HL-60/S4 treated with retinoic acid at 250 ng/mL for 4 days and 3 days (cell line): ENCODE measurements around the gene CHCHD1.
"Not testable (repeated sequence)": the region's sequence is repeated elsewhere in the genome, so short reads cannot be mapped to it uniquely, and the experiment has no call there.

ENCODE experiments used
- in situ Hi-C: fragments of 300-500 bp; cut with MboI; formaldehyde crosslinking; loops from 2 replicates; pipeline ENCODE4 v1.7.0; 2022; ENCODE audit warnings: low sequenced_read_pairs

CHCHD1 gene

GRCh38 chr10:73768881-73769280 is 13.0 kb upstream of the CHCHD1 start:
- in situ Hi-C loops = no loop called here

GRCh38 chr10:73769396-73769795 is 12.5 kb upstream of the CHCHD1 start:
- in situ Hi-C loops = no loop called here

GRCh38 chr10:73771722-73772280 is 10.0 kb upstream of the CHCHD1 start:
- in situ Hi-C loops = no loop called here

GRCh38 chr10:73772281-73773151 is 9.3 kb upstream of the CHCHD1 start:
- in situ Hi-C loops = no loop called here

- in situ Hi-C loops = no loop called here
Observed at GRCh38 chr10:73773152-73773879, 8.5 kb upstream of the CHCHD1 start.

GRCh38 chr10:73774637-73775036 is 7.2 kb upstream of the CHCHD1 start:
- in situ Hi-C loops = no loop called here

GRCh38 chr10:73779018-73779417 is 2.8 kb upstream of the CHCHD1 start:
- in situ Hi-C loops = no loop called here

GRCh38 chr10:73779539-73780197 is 2.2 kb upstream of the CHCHD1 start:
- in situ Hi-C loops = no loop called here

- in situ Hi-C loops = no loop called here
Observed at GRCh38 chr10:73780301-73780700, 1.5 kb upstream of the CHCHD1 start.

GRCh38 chr10:73780966-73781365 is 882 bp upstream of the CHCHD1 start:
- in situ Hi-C loops = no loop called here

GRCh38 chr10:73781548-73781878 is 335 bp upstream of the CHCHD1 start:
- in situ Hi-C loops = no loop called here

GRCh38 chr10:73782749-73783085 is 869 bp downstream of the CHCHD1 start:
- in situ Hi-C loops = no loop called here

- in situ Hi-C loops = no loop called here
Observed at GRCh38 chr10:73785211-73785720, 3.4 kb downstream of the CHCHD1 start, which contains the start of gene ZSWIM8. Gene ZSWIM8, plus strand, starts transcription at chr10:73785606. Its CDS starts 273 bp downstream, at chr10:73785879.

- in situ Hi-C loops = no loop called here
Observed at GRCh38 chr10:73785721-73786511, 4.1 kb downstream of the CHCHD1 start.

GRCh38 chr10:73786512-73786885 is 4.7 kb downstream of the CHCHD1 start:
- in situ Hi-C loops = no loop called here

GRCh38 chr10:73787031-73787800 is 5.4 kb downstream of the CHCHD1 start:
- in situ Hi-C loops = not testable (repeated sequence)

GRCh38 chr10:73788864-73789658 is 7.2 kb downstream of the CHCHD1 start:
- in situ Hi-C loops = no loop called here

- in situ Hi-C loops = no loop called here
Observed at GRCh38 chr10:73789659-73790055, 7.8 kb downstream of the CHCHD1 start.
